ENCODE measurements around the gene NACC2. TPM values are rescaled to one million over a fixed set of nuclear protein-coding genes. Genes with fewer than 3 reads are reported as not detected.

Gene NACC2
- total RNA-seq: 24.8 and 28.0 TPM in 2 replicates

GRCh38 chr9:136095070-136096058 is at the start of gene NACC2:
TSS of gene NACC2 (minus strand) at chr9:136095289. CDS start at chr9:136050521, 44,768 bp downstream.

DNA sequence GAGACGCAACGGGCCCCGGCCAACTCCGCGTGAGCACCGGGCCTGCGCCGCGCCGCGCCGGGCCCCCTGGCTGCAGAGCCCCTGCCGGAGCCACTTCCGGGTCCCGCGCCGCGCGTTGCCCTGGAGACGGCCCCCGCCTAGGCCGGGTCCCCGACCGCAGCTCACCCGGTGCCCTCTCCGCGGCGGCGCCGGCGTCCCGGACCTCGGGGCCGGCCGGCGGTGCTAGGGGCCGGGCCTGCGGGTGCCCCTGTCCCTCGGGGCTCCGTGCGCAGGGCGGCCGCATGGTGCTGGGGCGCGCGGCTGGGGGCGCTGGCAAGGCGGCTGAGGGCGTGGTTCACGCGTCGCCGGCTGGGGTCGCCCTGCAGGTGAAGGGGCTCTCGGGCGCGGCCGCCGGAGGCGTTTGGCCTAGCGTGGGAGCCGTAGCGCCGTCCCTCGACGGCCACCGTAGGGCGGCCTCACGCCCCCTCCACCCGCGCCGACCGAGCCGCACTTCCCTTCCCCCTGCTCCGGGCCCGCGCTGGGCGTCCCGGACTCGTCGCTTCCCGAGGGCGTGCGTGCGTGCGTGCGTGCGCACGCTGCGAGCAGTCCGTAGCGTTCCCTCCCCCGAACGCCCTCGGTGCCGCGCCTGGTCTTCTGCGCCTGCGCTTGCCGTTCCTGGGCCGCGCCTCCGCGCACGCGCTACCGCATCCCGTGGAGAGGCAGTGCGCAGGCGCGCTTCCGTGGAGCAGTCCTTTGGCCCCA is 23.4 kb upstream of the NACC2 start, which contains the start of gene TMEM250:
TMEM250 (minus strand) TSS at position 556 of the 741 bp plus-strand sequence. CDS start 1,975 bp downstream, outside the sequence.

DNA sequence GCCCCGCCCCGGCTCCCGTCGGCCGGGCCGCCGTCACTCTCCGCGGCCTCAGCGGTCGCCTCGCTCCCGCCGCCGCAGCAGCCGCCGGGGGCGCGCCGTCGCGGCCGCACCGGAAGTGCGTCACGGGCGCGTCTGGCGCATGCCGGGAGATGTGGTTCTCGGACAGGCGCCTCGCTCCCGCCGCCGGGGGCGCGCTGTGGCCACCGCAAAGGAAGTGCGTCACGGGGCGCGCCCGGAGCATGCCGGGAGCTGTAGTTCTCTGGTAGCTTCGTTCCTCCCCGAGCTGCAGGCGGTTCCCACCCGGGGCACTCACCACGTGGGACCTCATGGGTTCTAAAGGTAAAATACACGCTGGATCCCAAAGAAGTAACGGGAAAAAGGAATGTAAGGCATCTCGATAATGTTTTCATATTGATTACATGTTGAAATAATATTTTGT is 133.8 kb downstream of the NACC2 start, which contains the start of gene UBAC1:
UBAC1 (minus strand) TSS at position 97 of the 439 bp plus-strand sequence. CDS start 211 bp downstream, outside the sequence.

Other genes with a start within 250 kb of the NACC2 start
- gene CAMSAP1, start 187.7 kb downstream of the NACC2 start, total RNA-seq: 16.9 and 18.2 TPM in 2 replicates
- gene UBAC1, start 133.9 kb downstream of the NACC2 start, total RNA-seq: 21.7 and 25.0 TPM in 2 replicates
- 32.5 and 34.6 TPM in 2 replicates for gene TMEM250, start 23.6 kb upstream of the NACC2 start, total RNA-seq
- not detected in 2 replicates for gene LHX3, start 109.8 kb upstream of the NACC2 start, total RNA-seq
- gene QSOX2, start 150.5 kb upstream of the NACC2 start, total RNA-seq: 7.6 and 8.6 TPM in 2 replicates
- gene CCDC187, start 208.8 kb upstream of the NACC2 start, total RNA-seq: under 0.01 and 0.11 TPM in 2 replicates
- 36.5 and 44.3 TPM in 2 replicates for gene GPSM1, start 232.2 kb upstream of the NACC2 start, total RNA-seq